Measurements from ENCODE around the gene SCYGR6. TPM values are rescaled to one million over a fixed set of nuclear protein-coding genes. Genes with fewer than 3 reads are reported as not detected.
"Not testable (repeated sequence)": the region's sequence is repeated elsewhere in the genome, so short reads cannot be mapped to it uniquely, and the experiment has no call there.

The SCYGR6 gene
- polyA plus RNA-seq, 3 donors: not detected

GRCh38 chr2:227759411-227760118 is 35.0 kb upstream of the SCYGR6 start:
- 58% methylated on average over 10 of the region's 13 CpGs for WGBS (ENCODE audit: insufficient coverage)

GRCh38 chr2:227756261-227756660 is 31.7 kb upstream of the SCYGR6 start:
- intact Hi-C loops (cut with micrococcal nuclease); H3K27me3 ChIP-seq (ENCODE audit: control insufficient read depth in 2 of 2, insufficient read depth in 2 of 2, low read length in 2 of 2); H3K79me2 ChIP-seq (ENCODE audit: insufficient read depth, low read length): not testable (repeated sequence)

More at GRCh38 chr2:227759411-227760118, 35.0 kb upstream of the SCYGR6 start:
- Mint-ChIP-seq H3K27me3 (ENCODE audit: low read depth in 3 of 3) (peaks cover 3 to 7% (median 7%) of the 10 kb centered on the region in 3 donors), H3K9me3 (peaks cover 0 to 5% (median 0%) of the 10 kb centered on the region in 7 donors), H3K4me1 (peaks cover 8% of the 10 kb centered on the region), H3K27ac (no peak overlapping the region), H3K36me3 (no peaks in the 10 kb centered on the region), H3K4me3 (no peak overlapping the region)
- Histone ChIP-seq H3K79me2 (ENCODE audit: insufficient read depth, low read length) (no peaks in the 10 kb centered on the region), H3K36me3 (replicated peaks in 1 of 2; ENCODE audit: control insufficient read depth in 1 of 2, insufficient read depth in 2 of 2, low read length in 2 of 2) (no peaks in the 10 kb centered on the region), H3K4me3 (replicated peaks in 1 of 3; ENCODE audit: low read depth in 2 of 3, low read length in 3 of 3) (no peak overlapping the region), H3K9me3 (replicated peaks in 1 of 2; ENCODE audit: control insufficient read depth in 1 of 2, insufficient read depth in 1 of 2, low read length in 2 of 2) (no peaks in the 10 kb centered on the region), H4K20me1 (ENCODE audit: insufficient read depth, low read length) (no peaks in the 10 kb centered on the region), H3K4me1 (ENCODE audit: control insufficient read depth in 1 of 2, insufficient read depth in 2 of 2, low read length in 2 of 2) (no peaks in the 10 kb centered on the region), H3K9ac (ENCODE audit: insufficient read depth, low read length, poor library complexity, severe bottlenecking) (no peak overlapping the region), H3K27me3 (ENCODE audit: control insufficient read depth in 2 of 2, insufficient read depth in 2 of 2, low read length in 2 of 2) (no peaks in the 10 kb centered on the region), H3K4me2 (replicated peaks; ENCODE audit: extremely low read depth, low read length, poor library complexity, severe bottlenecking) (no peak overlapping the region), H3K27ac (ENCODE audit: low read depth in 1 of 2, low read length in 2 of 2) (no peak overlapping the region), H2AFZ (ENCODE audit: insufficient read depth, low read depth, low read length, poor library complexity, severe bottlenecking) (no peak overlapping the region)
- no peak for DNase-seq
- intact Hi-C loops (cut with micrococcal nuclease): loop anchor here in 1 of 2 donors (10.0 kb wide), 1 partner anchor 635 kb away; no protein-coding TSS in a partner anchor
- TF ChIP-seq CTCF (IDR thresholded peaks at IDR 0.05): no peak

More at GRCh38 chr2:227756261-227756660, 31.7 kb upstream of the SCYGR6 start:
- H3K4me3 ChIP-seq (replicated peaks in 1 of 3; ENCODE audit: low read depth in 2 of 3, low read length in 3 of 3); H3K27ac ChIP-seq (ENCODE audit: low read depth in 1 of 2, low read length in 2 of 2); H3K9ac ChIP-seq (ENCODE audit: insufficient read depth, low read length, poor library complexity, severe bottlenecking); H3K27ac Mint-ChIP-seq; H3K9me3 ChIP-seq (replicated peaks in 1 of 2; ENCODE audit: control insufficient read depth in 1 of 2, insufficient read depth in 1 of 2, low read length in 2 of 2); H3K4me3 Mint-ChIP-seq; H3K4me1 Mint-ChIP-seq; DNase-seq; H2AFZ ChIP-seq (ENCODE audit: insufficient read depth, low read depth, low read length, poor library complexity, severe bottlenecking); H3K4me1 ChIP-seq (ENCODE audit: control insufficient read depth in 1 of 2, insufficient read depth in 2 of 2, low read length in 2 of 2); H4K20me1 ChIP-seq (ENCODE audit: insufficient read depth, low read length); H3K36me3 Mint-ChIP-seq; H3K36me3 ChIP-seq (replicated peaks in 1 of 2; ENCODE audit: control insufficient read depth in 1 of 2, insufficient read depth in 2 of 2, low read length in 2 of 2); H3K4me2 ChIP-seq (replicated peaks; ENCODE audit: extremely low read depth, low read length, poor library complexity, severe bottlenecking); H3K9me3 Mint-ChIP-seq: not testable (repeated sequence)
- peaks cover 3 to 11% (median 10%) of the 10 kb centered on the region in 3 donors for H3K27me3 Mint-ChIP-seq (ENCODE audit: low read depth in 3 of 3)
- 89% methylated on average over 2 of the region's 4 CpGs for WGBS (ENCODE audit: insufficient coverage)
